ENCODE measurements around the gene STK17B. TPM values are rescaled to one million over a fixed set of nuclear protein-coding genes. Genes with fewer than 3 reads are reported as not detected.
"Not testable (repeated sequence)": the region's sequence is repeated elsewhere in the genome, so short reads cannot be mapped to it uniquely, and the experiment has no call there.

STK17B gene
- total RNA-seq, 2 experiments from 2014 or later = 159 to 178 TPM

DNA sequence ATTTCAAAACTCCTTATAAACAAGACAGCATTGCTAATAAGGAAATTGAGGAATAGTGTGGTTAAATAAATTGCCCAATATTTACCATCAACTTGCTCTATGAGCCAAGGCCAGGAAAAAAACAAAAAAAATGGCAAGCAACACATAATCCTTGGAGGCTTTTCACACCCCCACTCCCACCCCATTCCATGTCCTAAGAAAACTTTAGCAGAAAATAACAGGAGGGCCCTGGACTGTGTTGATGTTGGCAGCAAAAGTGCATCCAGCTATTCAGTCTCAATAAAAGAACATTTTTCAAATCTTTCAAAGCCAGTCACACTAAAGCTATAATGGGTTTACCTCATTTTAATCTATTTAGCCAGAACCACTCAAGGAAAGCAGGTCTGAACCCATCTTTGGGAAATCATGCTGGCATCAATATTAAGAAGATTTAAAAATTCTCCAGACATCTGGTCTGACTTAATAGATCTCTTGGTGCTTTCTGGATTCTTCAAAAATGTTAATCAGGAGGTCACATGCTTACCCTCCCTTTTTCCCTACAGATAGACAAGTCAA, 34.6 kb upstream of the STK17B start:
- intact Hi-C loops (cut with DNase I, micrococcal nuclease) = no loop called here
- peak overlapping the region; percentile 35 for H3K27ac Mint-ChIP-seq
- peaks cover 2% of the 10 kb centered on the region for H3K9me3 Mint-ChIP-seq (ENCODE audit: low read depth)
- ChIA-PET CTCF (interaction anchor here (0.6 to 2.8 kb wide), 9 partner anchors 10 to 138 kb away, joined by 3 to 10 read pairs (median 5); partner anchors contain the start of gene DNAH7), POLR2A (interaction anchor here (0.7 to 1.3 kb wide), 2 partner anchors 54 to 721 kb away, joined by 3 to 4 read pairs; no protein-coding TSS in a partner anchor)
- H3K4me3 Mint-ChIP-seq = no peak overlapping the region
- H3K4me1 Mint-ChIP-seq = peaks cover 45% of the 10 kb centered on the region
- no peaks in the 10 kb centered on the region for H3K27me3 Mint-ChIP-seq
- no peak for DNase-seq
- no peak for ATAC-seq
- peaks cover 9% of the 10 kb centered on the region for H3K36me3 Mint-ChIP-seq (ENCODE audit: low read depth)

DNA sequence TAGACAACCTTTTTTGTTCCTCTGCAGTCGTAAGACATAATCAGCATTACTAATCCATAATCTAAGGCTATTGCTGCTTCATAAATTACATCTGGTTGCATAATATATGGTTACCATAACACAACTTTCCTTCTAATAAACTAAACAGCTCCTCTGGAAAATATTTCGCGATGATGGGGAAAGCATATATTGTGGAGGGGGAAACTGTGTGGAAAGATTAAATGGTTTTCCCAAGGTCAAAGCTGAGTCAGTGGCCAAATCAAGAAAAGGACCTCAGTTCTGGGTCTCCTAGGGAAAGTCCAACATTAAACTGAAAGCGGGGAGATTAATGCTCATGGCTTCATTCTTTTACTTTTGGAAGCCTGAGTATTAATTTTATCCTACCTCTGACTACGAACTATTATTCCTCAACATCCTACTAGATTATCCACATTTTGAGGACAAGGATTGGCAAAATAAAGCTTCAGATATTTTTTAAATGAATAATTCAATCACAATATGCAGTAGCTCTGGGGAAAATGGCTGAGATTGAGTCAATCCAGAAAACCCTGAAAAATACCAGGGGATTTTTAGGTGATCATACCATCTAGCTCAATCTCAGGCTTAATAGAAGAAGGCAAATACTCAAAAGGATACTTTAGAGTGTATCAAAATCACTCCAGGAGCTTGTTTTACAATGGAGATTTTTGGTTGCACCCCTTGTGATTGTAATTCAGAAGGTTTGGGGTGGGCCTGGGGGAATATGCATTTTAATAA, 33.8 kb upstream of the STK17B start:
- H3K27ac Mint-ChIP-seq = peak overlapping the region; percentile 35
- peaks cover 2% of the 10 kb centered on the region for H3K9me3 Mint-ChIP-seq (ENCODE audit: low read depth)
- ATAC-seq = peak; percentile 59
- H3K4me3 Mint-ChIP-seq = no peak overlapping the region
- DNase-seq = no peak
- intact Hi-C loops (cut with DNase I, micrococcal nuclease) = no loop called here
- ChIA-PET CTCF (interaction anchor here (0.6 to 2.8 kb wide), 14 partner anchors 10 to 137 kb away, joined by 3 to 10 read pairs (median 3); partner anchors contain the start of gene DNAH7), POLR2A (interaction anchor here (0.7 to 1.3 kb wide), 3 partner anchors 22 to 722 kb away, joined by 3 to 4 read pairs (median 3); no protein-coding TSS in a partner anchor)
- H3K27me3 Mint-ChIP-seq = no peaks in the 10 kb centered on the region
- peaks cover 10% of the 10 kb centered on the region for H3K36me3 Mint-ChIP-seq (ENCODE audit: low read depth)
- H3K4me1 Mint-ChIP-seq = peaks cover 45% of the 10 kb centered on the region

- intact Hi-C loops (cut with DNase I, micrococcal nuclease) = loop anchor here (2.0 kb wide), 3 partner anchors 19 to 67 kb away; no protein-coding TSS in a partner anchor
- H3K4me3 Mint-ChIP-seq = peak overlapping the region; percentile 47
- ATAC-seq = no peak
These were observed 30.0 kb upstream of the STK17B start for GRCh38 chr2:196201229-196202009.

DNA sequence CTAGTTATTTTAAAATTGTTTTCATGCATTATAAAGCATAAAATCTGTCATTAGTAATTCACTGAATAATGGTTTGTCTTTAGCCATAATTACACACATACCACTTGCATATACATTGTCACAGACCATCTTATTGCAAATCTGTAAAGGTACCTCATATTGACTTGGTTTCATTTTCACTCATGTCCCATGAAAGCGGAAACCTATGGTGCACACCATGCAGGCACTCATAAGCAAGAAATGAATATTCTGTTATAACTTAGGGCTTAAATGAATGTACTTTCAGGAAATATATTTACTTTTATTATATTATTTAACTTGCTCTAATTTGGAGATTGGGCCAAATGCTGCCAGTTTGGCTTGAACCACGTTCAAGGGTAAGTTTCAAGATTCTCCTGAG, 29.2 kb upstream of the STK17B start:
- Mint-ChIP-seq H3K27me3 (no peaks in the 10 kb centered on the region), H3K4me3 (peak overlapping the region; percentile 47), H3K36me3 (ENCODE audit: low read depth) (peaks cover 4% of the 10 kb centered on the region), H3K27ac (peak overlapping the region; percentile 90), H3K9me3 (ENCODE audit: low read depth) (peaks cover 2% of the 10 kb centered on the region), H3K4me1 (peaks cover 49% of the 10 kb centered on the region)
- DNase-seq = peak; percentile 65
- intact Hi-C loops (cut with DNase I, micrococcal nuclease) = loop anchor here (1.0 to 2.0 kb wide), 5 partner anchors 11 to 68 kb away; no protein-coding TSS in a partner anchor
- CTCF ChIA-PET = interaction anchor here (0.7 to 1.9 kb wide), 9 partner anchors 20 to 76 kb away, joined by 3 to 9 read pairs (median 4); partner anchors contain the start of gene STK17B
- POLR2A ChIA-PET = no interaction called here
- peak; percentile 92 for ATAC-seq

More at GRCh38 chr2:196201229-196202009, 30.0 kb upstream of the STK17B start:
- H3K4me1 Mint-ChIP-seq = peaks cover 41% of the 10 kb centered on the region
- H3K27me3 Mint-ChIP-seq = no peaks in the 10 kb centered on the region
- no peak for DNase-seq
- peaks cover 4% of the 10 kb centered on the region for H3K36me3 Mint-ChIP-seq (ENCODE audit: low read depth)
- peak overlapping the region; percentile 90 for H3K27ac Mint-ChIP-seq
- H3K9me3 Mint-ChIP-seq (ENCODE audit: low read depth) = peaks cover 2% of the 10 kb centered on the region
- CTCF ChIA-PET = interaction anchor here (0.7 to 1.9 kb wide), 11 partner anchors 19 to 75 kb away, joined by 3 to 9 read pairs (median 3); partner anchors contain the start of gene STK17B
- POLR2A ChIA-PET = no interaction called here

GRCh38 chr2:196195758-196196157, 24.4 kb upstream of the STK17B start:
- peaks cover 3% of the 10 kb centered on the region for H3K36me3 Mint-ChIP-seq (ENCODE audit: low read depth)
- peak overlapping the region; percentile 75 for H3K27ac Mint-ChIP-seq
- intact Hi-C loops (cut with DNase I, micrococcal nuclease) = loop anchor here in 1 of 2 experiments (1.0 kb wide), 1 partner anchor 12 kb away; no protein-coding TSS in a partner anchor
- H3K4me1 Mint-ChIP-seq = peaks cover 59% of the 10 kb centered on the region
- H3K4me3 Mint-ChIP-seq = no peak overlapping the region
- DNase-seq (no peak), ATAC-seq (no peak)
- no peaks in the 10 kb centered on the region for H3K9me3 Mint-ChIP-seq (ENCODE audit: low read depth)
- H3K27me3 Mint-ChIP-seq = no peaks in the 10 kb centered on the region
- CTCF ChIA-PET = interaction anchor here (0.6 to 2.1 kb wide), 14 partner anchors 10 to 127 kb away, joined by 3 to 8 read pairs (median 4); partner anchors contain the start of gene DNAH7
- POLR2A ChIA-PET = interaction anchor here (1.0 to 1.4 kb wide), 3 partner anchors 16 to 38 kb away, joined by 3 read pairs; no protein-coding TSS in a partner anchor

DNA sequence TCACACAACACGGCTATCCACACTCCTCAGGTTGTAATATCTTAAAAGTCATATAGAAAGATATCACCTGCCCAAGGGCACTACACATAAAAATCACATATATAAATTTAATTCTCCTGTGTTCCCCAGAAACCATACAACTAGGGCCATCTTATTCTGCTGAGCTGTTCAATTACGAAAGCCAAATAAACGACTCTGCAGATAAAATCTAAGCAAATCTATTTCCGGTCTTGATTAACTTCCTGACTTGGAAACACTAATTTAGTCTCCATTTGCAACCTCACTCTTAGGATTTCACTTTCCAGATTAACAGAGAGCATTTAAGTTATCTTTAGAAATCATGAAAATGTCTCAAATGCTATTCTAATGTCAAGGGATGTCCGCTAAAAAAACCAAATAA, 23.9 kb upstream of the STK17B start:
- no peak for ATAC-seq
- H3K36me3 Mint-ChIP-seq (ENCODE audit: low read depth) = peaks cover 3% of the 10 kb centered on the region
- ChIA-PET POLR2A (interaction anchor here (1.0 to 1.4 kb wide), 3 partner anchors 16 to 38 kb away, joined by 3 read pairs; no protein-coding TSS in a partner anchor), CTCF (interaction anchor here (0.6 to 2.2 kb wide), 13 partner anchors 10 to 127 kb away, joined by 3 to 9 read pairs (median 5); partner anchors contain the start of gene DNAH7)
- intact Hi-C loops (cut with DNase I, micrococcal nuclease) = loop anchor here in 1 of 2 experiments (1.0 kb wide), 1 partner anchor 12 kb away; no protein-coding TSS in a partner anchor
- H3K27me3 Mint-ChIP-seq = no peaks in the 10 kb centered on the region
- H3K9me3 Mint-ChIP-seq (ENCODE audit: low read depth) = no peaks in the 10 kb centered on the region
- H3K4me1 Mint-ChIP-seq = peaks cover 62% of the 10 kb centered on the region
- H3K4me3 Mint-ChIP-seq = peak overlapping the region; percentile 34
- H3K27ac Mint-ChIP-seq = peak overlapping the region; percentile 34
- no peak for DNase-seq

DNA sequence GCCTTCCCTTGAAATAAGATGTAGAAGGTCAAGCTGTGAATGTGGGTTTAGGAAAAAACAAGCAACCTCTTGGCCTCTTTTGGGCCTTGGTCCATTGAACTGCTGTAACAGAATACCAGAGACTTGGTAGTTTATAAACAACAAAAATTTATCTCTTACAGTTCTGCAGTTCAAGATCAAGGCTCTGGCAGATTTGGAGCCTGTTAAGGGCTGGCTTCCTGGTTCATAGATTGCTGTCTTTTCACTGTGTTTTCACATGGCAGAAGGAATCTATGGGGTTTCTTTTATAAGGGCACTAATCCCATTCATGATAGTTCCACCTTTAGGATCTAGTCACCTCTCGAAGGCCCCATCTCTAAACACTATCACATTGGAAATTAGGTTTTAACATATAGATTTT, 20.2 kb upstream of the STK17B start:
- peaks cover 66% of the 10 kb centered on the region for H3K4me1 Mint-ChIP-seq
- H3K27me3 Mint-ChIP-seq = no peaks in the 10 kb centered on the region
- intact Hi-C loops (cut with DNase I, micrococcal nuclease) = no loop called here
- peak overlapping the region; percentile 9 for H3K27ac Mint-ChIP-seq
- H3K4me3 Mint-ChIP-seq = no peak overlapping the region
- H3K36me3 Mint-ChIP-seq (ENCODE audit: low read depth) = peaks cover 3% of the 10 kb centered on the region
- POLR2A ChIA-PET = no interaction called here
- DNase-seq (no peak), ATAC-seq (no peak)
- CTCF ChIA-PET = interaction anchor here (1.6 kb wide), 1 partner anchor 13 kb away, joined by 8 read pairs; no protein-coding TSS in a partner anchor
- no peaks in the 10 kb centered on the region for H3K9me3 Mint-ChIP-seq (ENCODE audit: low read depth)

GRCh38 chr2:196187898-196188458, 16.6 kb upstream of the STK17B start:
- ATAC-seq = no peak
- Mint-ChIP-seq H3K9me3 (ENCODE audit: low read depth) (no peaks in the 10 kb centered on the region), H3K27ac (peak overlapping the region; percentile 5), H3K4me1 (peaks cover 75% of the 10 kb centered on the region), H3K27me3 (no peaks in the 10 kb centered on the region), H3K36me3 (ENCODE audit: low read depth) (peaks cover 4% of the 10 kb centered on the region), H3K4me3 (no peak overlapping the region)
- intact Hi-C loops (cut with DNase I, micrococcal nuclease) = loop anchor here in 1 of 2 experiments (1.0 kb wide), 1 partner anchor 9 kb away; no protein-coding TSS in a partner anchor
- CTCF ChIA-PET = interaction anchor here (1.0 kb wide), 1 partner anchor 89 kb away, joined by 3 read pairs; no protein-coding TSS in a partner anchor
- no peak for DNase-seq
- POLR2A ChIA-PET = interaction anchor here (0.6 kb wide), 1 partner anchor 68 kb away, joined by 3 read pairs; no protein-coding TSS in a partner anchor

DNA sequence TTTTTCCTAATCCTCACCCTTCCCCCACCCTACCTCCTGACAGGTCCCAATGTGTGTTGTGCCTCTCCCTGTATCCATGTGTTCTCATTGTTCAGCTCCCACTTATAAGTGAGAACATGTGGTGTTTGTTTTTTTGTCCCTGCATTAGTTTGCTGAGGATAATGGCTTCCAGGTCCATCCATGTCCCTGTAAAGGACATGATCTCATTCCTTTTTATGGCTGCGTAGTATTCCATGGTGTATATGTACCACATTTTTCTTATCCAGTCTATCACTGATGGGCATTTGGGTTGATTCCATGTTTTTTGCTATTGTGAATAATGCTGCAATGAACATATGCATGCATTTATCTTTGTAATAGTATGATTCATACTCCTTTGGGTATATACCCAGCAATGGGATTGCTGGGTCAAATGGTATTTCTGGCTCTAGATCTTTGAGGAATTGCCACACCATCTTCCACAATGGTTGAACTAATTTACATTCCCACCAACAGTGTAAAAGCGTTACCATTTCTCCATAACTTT, 15.9 kb upstream of the STK17B start:
- H3K27ac Mint-ChIP-seq = not testable (repeated sequence)

DNA sequence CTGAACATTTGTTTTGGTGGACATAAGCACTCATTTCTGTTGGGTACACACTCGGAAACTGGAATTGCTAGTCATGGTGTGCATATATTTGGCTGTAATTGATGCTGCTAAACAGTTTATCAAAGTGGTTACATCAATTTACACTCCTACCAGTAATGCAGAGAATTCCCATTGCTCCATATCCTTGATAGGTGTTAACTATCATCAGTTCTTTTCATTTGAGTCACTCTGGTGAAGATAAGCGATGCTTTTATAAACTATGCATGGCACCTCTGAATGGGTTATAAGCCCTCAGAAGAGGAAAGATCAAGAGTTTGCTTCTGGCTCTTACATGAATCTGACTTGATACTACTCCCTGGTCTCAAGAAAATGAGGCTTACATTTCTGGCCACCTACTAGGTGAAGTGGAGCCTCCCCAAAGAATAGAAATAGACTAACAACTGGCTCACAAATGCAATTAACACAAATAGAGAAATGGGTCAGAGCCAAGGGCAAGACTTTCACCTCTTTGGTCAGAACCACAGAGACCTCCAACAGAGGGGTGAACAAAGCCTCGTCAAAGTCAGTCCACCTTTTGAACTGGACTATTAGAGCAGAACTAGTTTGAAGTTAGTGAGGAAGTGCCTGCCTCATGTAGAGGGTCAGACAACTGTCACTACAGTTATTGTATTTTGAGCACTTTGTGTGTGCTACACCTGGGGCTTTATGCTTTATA, 15.0 kb upstream of the STK17B start:
- DNase-seq (no peak), ATAC-seq (no peak)
- intact Hi-C loops (cut with DNase I, micrococcal nuclease) = no loop called here
- peak overlapping the region; percentile 63 for H3K27ac Mint-ChIP-seq
- no peaks in the 10 kb centered on the region for H3K9me3 Mint-ChIP-seq (ENCODE audit: low read depth)
- no peaks in the 10 kb centered on the region for H3K27me3 Mint-ChIP-seq
- H3K4me3 Mint-ChIP-seq = no peak overlapping the region
- ChIA-PET CTCF (no interaction called here), POLR2A (no interaction called here)
- H3K36me3 Mint-ChIP-seq (ENCODE audit: low read depth) = peaks cover 2% of the 10 kb centered on the region
- peaks cover 80% of the 10 kb centered on the region for H3K4me1 Mint-ChIP-seq

More for the DNA sequence above, 15.9 kb upstream of the STK17B start:
- CTCF ChIA-PET = interaction anchor here (1.0 kb wide), 1 partner anchor 89 kb away, joined by 3 read pairs; no protein-coding TSS in a partner anchor
- H3K36me3 Mint-ChIP-seq (ENCODE audit: low read depth); H3K4me3 Mint-ChIP-seq; ATAC-seq; POLR2A ChIA-PET; intact Hi-C loops (cut with DNase I, micrococcal nuclease); H3K27me3 Mint-ChIP-seq; H3K9me3 Mint-ChIP-seq (ENCODE audit: low read depth); DNase-seq: not testable (repeated sequence)
- H3K4me1 Mint-ChIP-seq = peaks cover 79% of the 10 kb centered on the region
